ENCODE measurements around the gene CXorf38. TPM values are rescaled to one million over a fixed set of nuclear protein-coding genes. Genes with fewer than 3 reads are reported as not detected.
"Not testable (repeated sequence)": the region's sequence is repeated elsewhere in the genome, so short reads cannot be mapped to it uniquely, and the experiment has no call there.

Gene CXorf38
- polyA plus RNA-seq, 1 donor (not counting 4 experiments of a cell fraction or from before 2014, with no cell fraction given), result 10.6 TPM

- FAIRE-seq (no peak), DNase-seq (ENCODE audit: low read depth, low spot score) (no peak)
- peaks cover 3% of the 10 kb centered on the region for H4K20me1 ChIP-seq (ENCODE audit: control insufficient read depth, extremely low read depth, insufficient read depth, low read length)
- no peak overlapping the region for H3K4me3 ChIP-seq (ENCODE audit: control insufficient read depth in 2 of 3, extremely low read depth in 1 of 3, insufficient read depth in 2 of 3, low read depth in 1 of 3, low read length in 3 of 3)
- no peaks in the 10 kb centered on the region for H3K9me3 ChIP-seq (ENCODE audit: control insufficient read depth, low read depth, low read length)
- no peak overlapping the region for H3K27ac ChIP-seq (ENCODE audit: control insufficient read depth, insufficient read depth, low read length)
- H3K4me2 ChIP-seq (ENCODE audit: control insufficient read depth, extremely low read depth, insufficient read depth, low read depth, low read length), result no peak overlapping the region
- no peaks in the 10 kb centered on the region for H3K27me3 ChIP-seq (ENCODE audit: control insufficient read depth, extremely low read depth, insufficient read depth, low read length)
- TF ChIP-seq CTCF (optimal IDR thresholded peaks at IDR 0.05 in 1 of 3, IDR thresholded peaks at IDR 0.05 in 1 of 3, conservative IDR thresholded peaks at IDR 0.05 in 1 of 3; ENCODE audit: extremely low read depth in 1 of 3, insufficient read depth in 2 of 3, low read length in 3 of 3), result no peak
- no peak for TF ChIP-seq EZH2 (IDR thresholded peaks at IDR 0.05; ENCODE audit: low read length)
- no peaks in the 10 kb centered on the region for H3K36me3 ChIP-seq (ENCODE audit: control insufficient read depth in 2 of 2, extremely low read depth in 1 of 2, insufficient read depth in 2 of 2, low read length in 2 of 2)
- dilution Hi-C loops (cut with MboI; ENCODE audit: extremely low pct_ligation_motif_present, low sequenced_read_pairs), result no loop called here
- H3K9ac ChIP-seq (ENCODE audit: control insufficient read depth, extremely low read depth, insufficient read depth, low read length), result no peak overlapping the region
- H3K4me1 ChIP-seq (ENCODE audit: control insufficient read depth, extremely low read depth, insufficient read depth, low read length), result peaks cover 5% of the 10 kb centered on the region
- no peaks in the 10 kb centered on the region for H3K9me1 ChIP-seq (ENCODE audit: control insufficient read depth, extremely low read depth, insufficient read depth, low read length)
- H2AFZ ChIP-seq (ENCODE audit: control insufficient read depth, low read length), result no peak overlapping the region
- peaks cover 39% of the 10 kb centered on the region for H3K79me2 ChIP-seq (ENCODE audit: control insufficient read depth, insufficient read depth, low read length)
These were observed 64.5 kb downstream of the CXorf38 start for GRCh38 chrX:40582811-40583210.

- peak overlapping the region; percentile 55 for H3K4me2 ChIP-seq (ENCODE audit: control insufficient read depth, extremely low read depth, insufficient read depth, low read depth, low read length)
These were observed 65.2 kb downstream of the CXorf38 start for GRCh38 chrX:40582178-40582577.

GRCh38 chrX:40581336-40581920, 65.9 kb downstream of the CXorf38 start:
- peaks cover 36% of the 10 kb centered on the region for H3K79me2 ChIP-seq (ENCODE audit: control insufficient read depth, insufficient read depth, low read length)
- H3K27me3 ChIP-seq (ENCODE audit: control insufficient read depth, extremely low read depth, insufficient read depth, low read length), result no peaks in the 10 kb centered on the region
- DNase-seq (ENCODE audit: low read depth, low spot score), result no peak
- no peaks in the 10 kb centered on the region for H3K9me3 ChIP-seq (ENCODE audit: control insufficient read depth, low read depth, low read length)
- H3K9ac ChIP-seq (ENCODE audit: control insufficient read depth, extremely low read depth, insufficient read depth, low read length), result peak overlapping the region; percentile 76
- no peaks in the 10 kb centered on the region for H3K9me1 ChIP-seq (ENCODE audit: control insufficient read depth, extremely low read depth, insufficient read depth, low read length)
- FAIRE-seq, result no peak
- peak overlapping the region; percentile 55 for H3K4me2 ChIP-seq (ENCODE audit: control insufficient read depth, extremely low read depth, insufficient read depth, low read depth, low read length)
- H3K4me1 ChIP-seq (ENCODE audit: control insufficient read depth, extremely low read depth, insufficient read depth, low read length), result peaks cover 5% of the 10 kb centered on the region
- H3K36me3 ChIP-seq (ENCODE audit: control insufficient read depth in 2 of 2, extremely low read depth in 1 of 2, insufficient read depth in 2 of 2, low read length in 2 of 2), result no peaks in the 10 kb centered on the region
- H2AFZ ChIP-seq (ENCODE audit: control insufficient read depth, low read length), result no peak overlapping the region
- dilution Hi-C loops (cut with MboI; ENCODE audit: extremely low pct_ligation_motif_present, low sequenced_read_pairs), result no loop called here
- peak overlapping the region; percentile 59 to 74 (median 67) for H3K4me3 ChIP-seq (ENCODE audit: control insufficient read depth in 2 of 3, extremely low read depth in 1 of 3, insufficient read depth in 2 of 3, low read depth in 1 of 3, low read length in 3 of 3)
- H4K20me1 ChIP-seq (ENCODE audit: control insufficient read depth, extremely low read depth, insufficient read depth, low read length), result peaks cover 3% of the 10 kb centered on the region
- no peak for TF ChIP-seq CTCF (optimal IDR thresholded peaks at IDR 0.05 in 1 of 3, IDR thresholded peaks at IDR 0.05 in 1 of 3, conservative IDR thresholded peaks at IDR 0.05 in 1 of 3; ENCODE audit: extremely low read depth in 1 of 3, insufficient read depth in 2 of 3, low read length in 3 of 3)
- TF ChIP-seq EZH2 (IDR thresholded peaks at IDR 0.05; ENCODE audit: low read length), result no peak
- H3K27ac ChIP-seq (ENCODE audit: control insufficient read depth, insufficient read depth, low read length), result peak overlapping the region; percentile 61

More at GRCh38 chrX:40582178-40582577, 65.2 kb downstream of the CXorf38 start:
- H3K4me3 ChIP-seq (ENCODE audit: control insufficient read depth in 2 of 3, extremely low read depth in 1 of 3, insufficient read depth in 2 of 3, low read depth in 1 of 3, low read length in 3 of 3); H2AFZ ChIP-seq (ENCODE audit: control insufficient read depth, low read length); H3K4me1 ChIP-seq (ENCODE audit: control insufficient read depth, extremely low read depth, insufficient read depth, low read length); DNase-seq (ENCODE audit: low read depth, low spot score); H3K27ac ChIP-seq (ENCODE audit: control insufficient read depth, insufficient read depth, low read length); FAIRE-seq; H3K27me3 ChIP-seq (ENCODE audit: control insufficient read depth, extremely low read depth, insufficient read depth, low read length); H4K20me1 ChIP-seq (ENCODE audit: control insufficient read depth, extremely low read depth, insufficient read depth, low read length); H3K9me3 ChIP-seq (ENCODE audit: control insufficient read depth, low read depth, low read length); H3K9me1 ChIP-seq (ENCODE audit: control insufficient read depth, extremely low read depth, insufficient read depth, low read length); H3K36me3 ChIP-seq (ENCODE audit: control insufficient read depth in 2 of 2, extremely low read depth in 1 of 2, insufficient read depth in 2 of 2, low read length in 2 of 2); dilution Hi-C loops (cut with MboI; ENCODE audit: extremely low pct_ligation_motif_present, low sequenced_read_pairs); H3K9ac ChIP-seq (ENCODE audit: control insufficient read depth, extremely low read depth, insufficient read depth, low read length): not testable (repeated sequence)
- peaks cover 38% of the 10 kb centered on the region for H3K79me2 ChIP-seq (ENCODE audit: control insufficient read depth, insufficient read depth, low read length)
